Measurements from ENCODE around the gene DOK1. TPM values are rescaled to one million over a fixed set of nuclear protein-coding genes. Genes with fewer than 3 reads are reported as not detected.
A peak's percentile ranks its signal among the peaks of the same experiment; 100 is the strongest.

The DOK1 gene
- total RNA-seq (2021; ENCODE audit: unreplicated experiment) (6.2 TPM), Bru-seq, nascent RNA (percentile 50 among the genes with signal in this experiment), BruChase-seq, experiment 1, labeled RNA remaining after a 2-hour chase (percentile 46 among the genes with signal in this experiment), BruChase-seq, experiment 2, labeled RNA remaining after a 6-hour chase (percentile 44 among the genes with signal in this experiment)
- 13.9 TPM for polyA plus RNA-seq (2012; ENCODE audit: insufficient read length)
- long read RNA-seq, partial matches to known transcripts: 0 of 6 reads
- long read RNA-seq, other reads (novel, unspliced or antisense): 3 of 6 reads

GRCh38 chr2:74553892-74554819 lies at the start of gene DOK1, which contains the start of gene LOXL3:
Gene DOK1 (plus strand): TSS chr2:74554720. CDS start chr2:74554755, 35 bp downstream.
Gene LOXL3 (minus strand): TSS chr2:74553942. CDS start chr2:74552634, 1,308 bp downstream.
- Histone ChIP-seq H3K27me3 (ENCODE audit: control insufficient read depth, insufficient read depth, low read length) (no peaks in the 10 kb centered on the region), H3K4me1 (ENCODE audit: control insufficient read depth, insufficient read depth, low read length) (peaks cover 17% of the 10 kb centered on the region), H3K9me3 (ENCODE audit: control insufficient read depth, insufficient read depth, low read depth, low read length) (no peaks in the 10 kb centered on the region), H3K27ac (ENCODE audit: low read length) (no peak within 1 kb of the TSS), H3K4me3 (ENCODE audit: low read depth in 2 of 2, low read length in 2 of 2) (peak within 1 kb of the TSS; percentile 61 to 83), H3K36me3 (ENCODE audit: control insufficient read depth, insufficient read depth, low read length) (no peaks in the 10 kb centered on the region)
- POLR2A ChIA-PET: no interaction called here
- no peak for DNase-seq (ENCODE audit: low read depth, low spot score)
- BruUV-seq (replicated peaks): no TSS peak
- intact Hi-C loops (cut with micrococcal nuclease; ENCODE audit: unreplicated experiment): no loop called here
- TF ChIP-seq CTCF (IDR thresholded peaks at IDR 0.05): no peak
- no peak for TF ChIP-seq TCF7L2 (IDR thresholded peaks at IDR 0.05; ENCODE audit: low read depth, low read length)
- no peak for TF ChIP-seq REST (IDR thresholded peaks at IDR 0.05; ENCODE audit: insufficient read depth in 1 of 2, low read depth in 2 of 2, low read length in 1 of 2)
- TF ChIP-seq POLR2AphosphoS5 (IDR thresholded peaks at IDR 0.05; ENCODE audit: low read depth, low read length): no peak
- TF ChIP-seq SIN3A (IDR thresholded peaks at IDR 0.05; ENCODE audit: borderline replicate concordance, insufficient read depth, low read depth, low read length): no peak
- in situ Hi-C loops (cut with HindIII; ENCODE audit: low pct_unique_long_range_greater_than_20kb, low sequenced_read_pairs): no loop called here
- CTCF ChIA-PET: interaction anchor here (0.6 to 1.1 kb wide), 2 partner anchors 18 to 360 kb away, joined by 6 to 14 read pairs; no protein-coding TSS in a partner anchor
- peak; percentile 76 for ATAC-seq

- ChIA-PET POLR2A (no interaction called here), CTCF (no interaction called here)
- TF ChIP-seq SIN3A (IDR thresholded peaks at IDR 0.05; ENCODE audit: borderline replicate concordance, insufficient read depth, low read depth, low read length): no peak
- no peak for TF ChIP-seq CTCF (IDR thresholded peaks at IDR 0.05)
- no peak for TF ChIP-seq POLR2AphosphoS5 (IDR thresholded peaks at IDR 0.05; ENCODE audit: low read depth, low read length)
- no peak for TF ChIP-seq TCF7L2 (IDR thresholded peaks at IDR 0.05; ENCODE audit: low read depth, low read length)
- TF ChIP-seq REST (IDR thresholded peaks at IDR 0.05; ENCODE audit: insufficient read depth in 1 of 2, low read depth in 2 of 2, low read length in 1 of 2): no peak
- Histone ChIP-seq H3K36me3 (ENCODE audit: control insufficient read depth, insufficient read depth, low read length) (peaks cover 4% of the 10 kb centered on the region), H3K27me3 (ENCODE audit: control insufficient read depth, insufficient read depth, low read length) (no peaks in the 10 kb centered on the region), H3K27ac (ENCODE audit: low read length) (peak overlapping the region; percentile 98), H3K9me3 (ENCODE audit: control insufficient read depth, insufficient read depth, low read depth, low read length) (no peaks in the 10 kb centered on the region), H3K4me3 (ENCODE audit: low read depth in 2 of 2, low read length in 2 of 2) (peak overlapping the region; percentile 86 to 94), H3K4me1 (ENCODE audit: control insufficient read depth, insufficient read depth, low read length) (peaks cover 41% of the 10 kb centered on the region)
- DNase-seq (ENCODE audit: low read depth, low spot score): no peak
- in situ Hi-C loops (cut with HindIII; ENCODE audit: low pct_unique_long_range_greater_than_20kb, low sequenced_read_pairs): no loop called here
- BruUV-seq (replicated peaks): no TSS peak
- no peak for ATAC-seq
- intact Hi-C loops (cut with micrococcal nuclease; ENCODE audit: unreplicated experiment): loop anchor here (10.0 kb wide), 1 partner anchor 79 kb away; no protein-coding TSS in a partner anchor
These were observed 48.9 kb upstream of the DOK1 start for GRCh38 chr2:74505448-74506246.

Measured in Panc1 (cell line).